ENCODE results near the gene TMED9.
A peak's percentile ranks its signal among the peaks of the same experiment; 100 is the strongest.
"Not testable (repeated sequence)": the region's sequence is repeated elsewhere in the genome, so short reads cannot be mapped to it uniquely, and the experiment has no call there.

Gene TMED9

DNA sequence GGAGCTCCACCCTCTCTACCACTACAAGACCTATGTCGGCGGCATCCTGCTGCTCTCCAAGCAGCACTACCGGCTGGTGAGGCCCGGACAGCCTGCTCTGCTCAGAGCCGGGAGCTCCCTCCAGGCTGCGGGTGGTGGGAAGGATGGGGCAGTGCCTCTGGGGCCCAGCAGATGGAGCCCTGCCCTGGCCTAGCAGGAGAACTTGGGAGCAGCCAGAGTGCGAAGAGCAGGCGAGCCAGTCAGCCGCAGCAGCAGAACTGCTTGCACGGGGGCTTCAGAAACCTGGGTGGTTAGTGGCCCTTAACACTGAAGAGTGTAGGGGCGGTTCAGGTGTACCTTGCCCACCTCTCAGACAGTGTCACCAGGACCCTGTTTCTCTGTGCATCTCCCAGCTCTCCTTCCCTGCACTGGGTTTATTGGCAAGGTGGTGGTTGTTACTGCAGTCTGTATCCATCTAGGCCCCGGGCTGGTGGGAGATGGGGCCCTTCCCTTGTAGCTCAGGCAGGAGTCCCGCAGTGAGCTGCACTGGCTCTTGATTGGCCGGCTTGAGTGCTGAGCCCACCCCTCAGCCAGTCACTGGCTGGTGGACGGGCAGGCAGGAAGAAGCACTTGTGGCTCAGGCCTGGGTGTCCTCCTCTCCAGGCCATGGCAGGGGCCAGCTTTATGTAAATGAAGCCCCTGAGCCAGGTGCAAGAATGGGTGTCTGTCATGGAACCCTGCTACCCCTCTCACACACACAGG is 15.6 kb downstream of the TMED9 start:
- DNase-seq, result peak; percentile 87

GRCh38 chr5:177608243-177609075 is 16.5 kb downstream of the TMED9 start:
- DNase-seq, result no peak

- no peak for DNase-seq
Observed at GRCh38 chr5:177609076-177610059, 17.4 kb downstream of the TMED9 start.

GRCh38 chr5:177610131-177610769 is 18.2 kb downstream of the TMED9 start:
- no peak for DNase-seq

- DNase-seq, result no peak
Observed at GRCh38 chr5:177610770-177611445, 18.9 kb downstream of the TMED9 start.

DNA sequence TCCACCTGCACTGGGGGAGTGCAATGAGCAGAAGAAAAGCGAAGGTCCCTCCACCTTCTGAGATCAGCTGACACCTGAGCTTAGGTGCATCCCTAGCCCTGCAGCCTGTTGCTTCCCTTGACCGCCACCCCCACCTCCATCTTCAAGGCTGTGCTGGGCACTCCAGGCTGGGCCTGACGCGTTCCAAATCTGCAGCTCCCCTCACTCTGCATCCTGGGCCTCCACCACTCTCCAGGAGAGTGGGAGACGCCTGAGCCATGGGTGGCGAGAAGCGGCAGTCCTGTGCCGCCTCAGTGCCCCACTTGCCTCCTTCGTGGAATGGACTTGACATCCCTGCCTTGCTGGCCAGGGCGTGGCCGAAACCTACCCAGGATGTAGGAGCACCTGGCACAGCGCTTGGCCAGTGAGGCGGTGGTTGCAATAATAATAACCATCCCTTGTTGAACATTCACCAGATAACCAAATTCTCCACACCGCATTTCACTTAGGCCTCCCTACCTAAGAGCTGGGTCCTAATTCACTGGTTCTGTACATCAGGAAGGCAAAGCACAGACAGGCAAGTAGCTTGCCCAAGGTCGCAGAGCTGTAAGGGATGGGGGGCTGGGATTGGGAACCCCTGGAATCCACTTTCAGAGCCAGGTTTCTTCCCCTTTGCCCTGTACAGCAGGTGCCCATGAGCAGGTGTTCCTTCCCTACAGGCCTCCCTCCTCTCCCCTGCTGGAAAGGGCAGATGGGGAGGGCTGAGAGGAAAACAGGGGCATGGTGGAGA is 19.6 kb downstream of the TMED9 start:
- DNase-seq, result no peak

DNA sequence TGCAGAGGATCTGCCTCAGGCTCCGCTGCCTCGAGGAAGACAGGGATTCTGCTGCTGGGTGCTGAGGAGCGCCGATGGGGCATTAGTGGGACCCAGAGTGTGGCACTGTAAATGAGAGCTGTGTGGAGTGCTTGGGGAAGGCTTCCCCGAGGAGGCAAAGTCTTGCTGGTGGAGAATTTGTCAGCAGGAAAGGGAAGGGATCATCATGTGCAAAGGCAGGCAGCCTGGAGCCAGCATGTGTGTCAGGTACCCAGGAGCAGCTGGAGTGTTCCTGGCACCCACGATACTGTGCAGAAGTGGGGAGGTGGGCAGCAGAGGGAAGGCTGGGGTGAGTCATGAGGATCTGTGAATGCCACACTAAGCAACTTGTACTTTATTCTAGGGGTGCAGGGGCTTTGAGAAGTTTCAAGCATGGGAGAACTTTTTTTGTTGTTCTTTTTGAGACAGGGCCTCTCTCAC is 20.2 kb downstream of the TMED9 start:
- DNase-seq, result no peak

DNA sequence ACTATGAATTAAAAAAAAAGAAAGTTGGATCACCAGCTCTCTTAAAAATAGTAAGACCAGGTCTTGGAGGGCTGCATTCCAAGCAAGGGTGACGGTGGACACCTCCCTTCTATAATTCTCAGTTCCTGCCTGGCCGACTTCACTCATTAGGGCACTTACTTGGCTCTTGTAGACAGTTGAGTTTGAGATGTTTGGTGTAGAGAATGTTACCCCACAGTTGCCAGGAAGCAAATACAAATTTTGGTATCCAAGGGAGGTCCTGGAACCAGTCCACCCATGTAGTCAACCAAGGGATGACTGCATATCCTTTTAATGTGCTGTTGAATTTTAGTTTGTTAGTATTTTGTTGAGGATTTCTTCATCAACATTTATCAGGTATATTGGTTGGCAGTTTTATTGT is 28.6 kb downstream of the TMED9 start:
- no peak for DNase-seq

DNA sequence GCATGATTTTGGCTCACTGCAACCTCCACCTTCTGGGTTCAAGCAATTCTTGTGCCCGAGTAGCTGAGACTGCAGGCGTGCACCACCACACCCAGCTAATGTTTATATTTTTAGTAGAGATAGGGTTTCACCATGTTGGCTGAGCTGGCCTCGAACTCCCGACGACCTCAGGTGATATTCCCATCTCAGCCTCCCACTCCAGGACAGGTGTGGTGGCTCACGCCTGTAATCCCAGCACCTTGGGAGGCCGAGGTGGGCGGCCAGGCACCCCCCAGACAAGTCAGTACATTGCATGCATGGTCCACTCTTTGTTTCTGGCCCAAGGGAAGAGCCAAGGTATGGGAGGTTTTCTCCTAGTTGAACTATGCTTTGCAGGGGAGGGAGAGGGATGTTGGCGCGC is 32.2 kb downstream of the TMED9 start:
- DNase-seq, result not testable (repeated sequence)

- DNase-seq, result not testable (repeated sequence)
Observed at GRCh38 chr5:177630186-177630585, 38.2 kb downstream of the TMED9 start.

DNA sequence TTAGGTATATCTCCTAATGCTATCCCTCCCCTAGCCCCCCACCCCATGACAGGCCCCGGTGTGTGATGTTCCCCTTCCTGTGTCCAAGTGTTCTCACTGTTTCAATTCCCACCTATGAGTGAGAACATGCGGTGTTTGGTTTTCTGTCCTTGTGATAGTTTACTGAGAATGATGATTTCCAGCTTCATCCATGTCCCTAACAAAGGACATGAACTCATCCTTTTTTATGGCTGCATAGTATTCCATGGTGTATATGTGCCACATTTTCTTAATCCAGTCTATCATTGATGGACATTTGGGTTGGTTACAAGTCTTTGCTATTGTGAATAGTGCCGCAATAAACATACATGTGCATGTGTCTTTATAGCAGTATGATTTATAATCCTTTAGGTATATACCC is 42.9 kb downstream of the TMED9 start:
- not testable (repeated sequence) for DNase-seq

GRCh38 chr5:177645462-177645861 is 53.5 kb downstream of the TMED9 start:
- DNase-seq, result not testable (repeated sequence)
